NCI-H1930 (cell line): ENCODE results near the gene TF.

Source experiments
- DNase-seq, 2 experiments: peaks; one replicate each; lab custom pipeline; 2025; lab: John Stamatoyannopoulos, UW

Gene TF

GRCh38 chr3:133836497-133837158, 90.4 kb downstream of the TF start:
- DNase-seq: no peak

- no peak for DNase-seq
Measured at GRCh38 chr3:133837487-133838295, 91.5 kb downstream of the TF start.

GRCh38 chr3:133838296-133838789, 92.2 kb downstream of the TF start:
- DNase-seq: no peak

- no peak for DNase-seq
Measured at GRCh38 chr3:133838916-133839800, 93.0 kb downstream of the TF start.

- no peak for DNase-seq
Measured at GRCh38 chr3:133840055-133840737, 94.0 kb downstream of the TF start.

GRCh38 chr3:133840767-133841166, 94.6 kb downstream of the TF start:
- DNase-seq: no peak

GRCh38 chr3:133841196-133841595, 95.0 kb downstream of the TF start:
- no peak for DNase-seq

GRCh38 chr3:133842158-133842557, 96.0 kb downstream of the TF start:
- DNase-seq: no peak

GRCh38 chr3:133843634-133844033, 97.4 kb downstream of the TF start:
- no peak for DNase-seq

- DNase-seq: no peak
Measured at GRCh38 chr3:133845127-133845526, 98.9 kb downstream of the TF start.
